GM18858 (cell line): ENCODE measurements around the gene HERC5.
"Not testable (repeated sequence)": the region's sequence is repeated elsewhere in the genome, so short reads cannot be mapped to it uniquely, and the experiment has no call there.

Experiments
- ATAC-seq: cut with Tn5 transposase; IDR thresholded peaks from one replicate; pipeline ENCODE4 v1.9.1; 2021; ENCODE audit not compliant: unreplicated experiment

Gene HERC5

DNA sequence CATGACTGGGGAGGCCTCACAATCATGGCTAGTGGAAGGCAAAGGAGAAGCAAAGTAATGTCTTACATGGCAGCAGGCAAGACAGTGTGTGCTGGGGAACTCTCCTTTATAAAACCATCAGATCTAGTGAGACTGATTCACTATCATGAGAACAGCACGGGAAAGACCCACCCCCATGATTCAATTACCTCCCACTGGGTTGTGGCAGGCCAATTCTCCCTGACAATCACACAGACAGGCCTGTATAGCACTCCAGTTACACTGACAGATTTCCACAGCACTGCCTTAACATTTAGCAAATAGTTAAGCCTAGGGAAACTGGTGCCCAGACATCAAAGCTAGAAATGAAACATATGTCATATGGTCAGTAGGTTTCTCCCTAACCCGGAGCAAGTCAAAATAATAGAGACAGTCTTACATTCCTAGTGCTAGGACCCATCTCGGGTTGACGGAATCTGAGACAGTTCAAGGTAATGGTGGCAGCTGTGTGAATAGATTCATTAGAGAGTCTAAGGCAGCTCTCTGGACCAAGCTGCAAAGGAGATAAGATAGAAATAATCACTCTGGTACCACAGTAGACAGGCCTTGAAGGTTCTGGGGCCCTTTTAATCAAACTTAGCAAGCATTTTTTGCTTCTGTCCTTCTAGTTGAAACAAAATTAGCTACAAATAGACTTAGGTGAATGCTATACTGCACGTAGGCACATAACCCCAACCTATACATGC, 9.4 kb upstream of the HERC5 start:
- no peak for ATAC-seq

DNA sequence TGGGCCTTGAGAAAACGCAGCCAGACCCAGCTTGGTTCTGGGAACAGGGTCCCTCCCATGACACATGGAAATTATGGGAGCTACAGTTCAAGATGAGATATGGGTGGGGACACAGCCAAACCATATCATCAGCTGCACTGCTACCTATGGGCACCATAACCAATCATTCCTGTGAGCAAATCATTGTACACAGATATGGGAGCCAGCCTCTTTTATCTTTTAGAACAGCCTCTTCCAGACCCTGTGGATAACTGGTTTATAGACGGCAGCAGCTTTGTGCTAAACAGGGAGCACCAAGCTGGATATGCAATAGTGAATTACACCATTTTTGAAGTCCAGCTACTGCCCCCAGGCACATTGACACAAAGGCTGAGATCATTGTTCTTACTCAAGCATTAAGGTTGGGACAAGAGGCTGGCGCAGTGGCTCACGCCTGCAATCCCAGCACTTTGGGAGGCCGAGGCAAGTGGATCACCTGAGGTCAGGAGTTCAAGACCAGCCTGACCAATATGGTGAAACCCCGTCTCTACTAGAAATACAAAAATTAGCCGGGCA, 8.6 kb upstream of the HERC5 start:
- ATAC-seq = not testable (repeated sequence)

DNA sequence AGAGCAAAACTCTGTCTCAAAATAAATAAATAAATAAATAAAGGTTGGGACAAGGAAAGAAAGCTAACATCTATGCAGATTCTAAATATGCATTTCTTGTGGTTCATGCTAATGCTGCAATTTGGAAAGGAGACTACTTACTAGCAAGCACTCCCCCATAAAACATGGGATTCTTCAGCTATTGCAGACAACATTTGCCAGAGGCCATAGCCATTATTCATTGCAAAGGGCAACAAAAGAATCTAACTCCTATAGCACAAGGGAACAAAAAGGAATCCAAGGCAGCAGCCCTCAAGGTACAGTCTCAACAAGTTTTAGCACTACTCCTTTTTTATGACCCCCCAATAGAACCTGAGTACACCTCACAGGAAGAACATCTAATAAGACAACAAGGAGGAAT, 8.0 kb upstream of the HERC5 start:
- no peak for ATAC-seq

DNA sequence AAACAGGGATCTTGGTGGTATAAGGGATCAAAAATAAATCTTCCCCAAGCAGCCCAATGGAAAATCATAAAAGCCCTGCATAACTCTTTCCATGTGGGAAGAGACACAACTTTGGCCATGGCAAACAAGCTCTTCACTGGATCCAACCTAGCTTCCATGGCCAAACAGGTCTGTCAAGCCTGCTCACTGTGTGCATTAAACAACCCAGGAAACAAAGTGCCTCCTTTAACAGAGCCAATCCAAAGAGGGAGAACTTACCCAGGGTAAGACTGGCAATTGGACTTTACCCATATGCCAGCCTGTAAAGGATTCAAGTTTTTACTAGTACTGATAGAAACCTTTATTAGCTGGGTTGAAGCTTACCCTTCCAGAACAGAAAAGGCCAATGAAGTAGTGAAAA, 7.6 kb upstream of the HERC5 start:
- no peak for ATAC-seq

DNA sequence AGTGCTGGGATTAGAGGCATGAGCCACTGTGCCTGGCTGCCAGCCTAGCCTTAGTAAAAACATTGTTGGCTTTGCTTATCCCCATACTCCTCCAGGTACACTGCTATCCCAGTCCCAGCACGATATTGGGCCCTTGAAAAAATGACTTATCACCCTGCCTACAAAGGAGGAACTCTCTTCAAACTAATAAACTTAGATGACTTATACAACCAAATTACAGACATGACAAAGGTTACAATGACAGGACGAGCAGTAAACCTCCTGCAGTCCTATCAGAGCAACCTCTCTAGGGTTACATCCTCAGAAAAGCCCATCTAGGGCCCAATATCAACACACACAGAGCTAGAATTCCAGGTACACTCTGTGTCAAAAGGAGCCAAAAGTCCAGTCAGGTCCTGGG, 5.7 kb upstream of the HERC5 start:
- no peak for ATAC-seq

DNA sequence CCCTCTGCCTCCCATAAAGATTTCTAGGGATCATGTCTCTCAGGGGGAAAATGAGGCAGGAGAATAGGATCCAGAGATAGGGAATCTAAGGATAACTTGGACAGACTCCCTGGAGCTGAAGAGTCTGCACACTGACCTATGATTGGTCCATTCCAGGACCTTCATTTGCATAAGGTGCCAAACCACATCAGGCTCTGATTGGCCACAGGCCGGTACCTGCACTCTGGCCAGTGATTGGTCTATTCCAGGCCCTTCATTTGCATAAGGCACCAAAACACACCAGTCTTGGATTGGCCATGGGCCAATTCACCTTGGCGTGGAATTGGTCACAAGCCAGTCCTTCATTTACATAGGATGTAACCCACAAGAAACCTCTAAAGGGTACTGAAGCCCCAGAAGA, 4.0 kb upstream of the HERC5 start:
- no peak for ATAC-seq

DNA sequence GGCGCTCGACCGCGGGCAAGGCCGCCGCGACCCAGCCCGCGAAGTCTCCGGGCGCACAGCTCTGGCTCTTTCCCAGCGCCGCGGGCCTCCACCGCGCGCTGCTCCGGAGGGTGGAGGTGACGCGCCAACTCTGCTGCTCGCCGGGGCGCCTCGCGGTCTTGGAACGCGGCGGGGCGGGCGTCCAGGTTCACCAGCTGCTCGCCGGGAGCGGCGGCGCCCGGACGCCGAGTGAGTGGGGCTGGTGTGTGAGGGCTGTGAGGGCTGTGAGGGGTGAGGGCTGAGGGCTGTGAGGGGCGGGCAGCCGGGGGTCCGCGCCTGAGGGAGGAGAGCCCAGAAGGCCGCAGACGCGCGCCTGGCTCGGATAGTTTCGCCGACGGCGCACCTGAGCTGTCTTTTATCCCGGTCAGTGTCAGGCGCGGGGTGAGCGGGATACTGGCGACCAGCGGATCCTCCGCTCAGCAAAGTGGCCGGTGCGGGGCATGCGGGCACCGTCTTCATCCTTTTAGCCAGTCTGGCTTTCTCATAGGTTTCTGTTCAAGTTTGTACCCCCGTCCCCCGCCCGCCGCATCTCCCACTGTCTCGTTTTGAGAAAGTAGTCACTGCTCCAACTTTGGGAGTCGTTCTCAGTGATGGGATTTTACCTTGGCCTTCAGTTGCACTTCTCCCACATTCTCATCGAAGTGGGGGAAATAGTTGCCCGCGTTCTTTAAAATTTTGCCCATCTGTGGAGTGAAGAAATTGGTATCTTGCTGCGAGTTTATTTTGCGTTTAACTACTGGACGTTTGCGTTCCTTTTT, 586 bp downstream of the HERC5 start:
- ATAC-seq = peak; percentile 29

DNA sequence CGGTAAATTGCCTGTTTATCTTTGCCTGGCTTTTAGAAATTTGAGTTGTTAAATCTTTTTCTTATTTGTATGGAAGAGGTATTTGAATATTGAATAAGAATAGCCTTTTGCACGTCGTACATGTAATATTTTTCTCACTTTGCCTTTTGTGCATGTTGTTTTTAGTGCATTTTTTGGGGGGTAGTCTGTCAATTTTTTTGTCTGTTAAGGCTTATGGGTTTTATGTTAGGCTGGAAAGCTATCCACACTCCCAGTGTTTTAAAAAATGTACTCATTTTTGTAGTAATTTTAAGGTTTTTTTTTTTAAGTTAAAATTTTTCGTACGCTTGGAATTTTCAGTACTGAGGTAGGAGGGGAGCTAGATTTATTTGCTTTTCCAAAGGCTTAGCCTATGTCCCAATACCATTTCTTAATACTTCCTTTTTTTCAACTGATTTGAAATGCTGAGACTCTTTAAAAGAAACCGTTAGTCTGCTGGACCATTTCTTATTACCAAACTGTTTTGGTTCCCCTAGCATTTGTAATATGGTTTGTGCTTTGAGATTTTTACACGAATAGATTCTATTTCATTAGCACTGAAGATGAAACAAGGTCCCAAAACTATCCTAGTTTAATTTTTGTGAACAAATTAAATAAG, 1.3 kb downstream of the HERC5 start:
- no peak for ATAC-seq

DNA sequence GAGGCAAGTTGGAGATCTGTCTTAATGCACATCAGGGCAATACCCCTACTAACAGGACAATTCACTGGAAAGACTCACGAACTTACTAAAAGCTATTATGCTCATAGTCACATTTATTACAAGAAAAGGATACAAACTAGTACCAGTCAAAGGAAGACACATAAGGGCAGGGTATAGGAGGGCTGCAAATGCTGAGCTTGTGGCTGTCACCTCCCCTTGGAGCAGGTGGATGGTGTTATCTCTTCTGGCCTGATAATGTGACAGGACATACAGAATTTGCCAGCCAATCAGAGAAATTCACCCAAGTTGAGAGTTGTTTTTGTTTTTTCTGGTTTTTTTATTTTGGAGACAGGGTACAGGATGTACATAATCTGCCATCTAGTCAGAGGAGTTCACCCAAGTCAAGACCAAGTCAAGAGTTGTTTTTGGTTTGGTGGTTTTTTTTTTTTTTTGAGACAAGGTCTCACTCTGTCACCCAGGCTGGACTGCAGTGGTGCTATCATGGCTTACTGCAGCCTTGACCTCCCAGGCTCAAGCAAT, 8.8 kb downstream of the HERC5 start:
- no peak for ATAC-seq

DNA sequence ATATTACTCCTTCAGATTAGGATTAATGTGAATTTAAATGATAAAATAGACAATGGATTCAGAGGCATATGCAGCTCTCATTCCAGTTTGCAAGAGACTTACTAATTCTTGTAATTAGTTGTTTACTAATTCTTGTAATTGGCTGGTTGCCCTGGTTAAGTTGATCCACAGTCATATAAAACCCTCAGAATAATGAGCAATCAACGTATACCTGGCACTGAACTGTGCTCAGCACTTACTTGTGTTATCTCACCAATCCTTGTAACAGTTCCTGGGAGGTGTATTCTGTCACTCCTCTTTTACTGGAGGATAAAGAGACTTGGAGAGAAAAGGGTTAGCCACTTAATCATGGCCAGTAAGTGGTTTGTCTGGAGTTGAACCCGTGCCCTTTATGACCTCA, 10.5 kb downstream of the HERC5 start:
- no peak for ATAC-seq

DNA sequence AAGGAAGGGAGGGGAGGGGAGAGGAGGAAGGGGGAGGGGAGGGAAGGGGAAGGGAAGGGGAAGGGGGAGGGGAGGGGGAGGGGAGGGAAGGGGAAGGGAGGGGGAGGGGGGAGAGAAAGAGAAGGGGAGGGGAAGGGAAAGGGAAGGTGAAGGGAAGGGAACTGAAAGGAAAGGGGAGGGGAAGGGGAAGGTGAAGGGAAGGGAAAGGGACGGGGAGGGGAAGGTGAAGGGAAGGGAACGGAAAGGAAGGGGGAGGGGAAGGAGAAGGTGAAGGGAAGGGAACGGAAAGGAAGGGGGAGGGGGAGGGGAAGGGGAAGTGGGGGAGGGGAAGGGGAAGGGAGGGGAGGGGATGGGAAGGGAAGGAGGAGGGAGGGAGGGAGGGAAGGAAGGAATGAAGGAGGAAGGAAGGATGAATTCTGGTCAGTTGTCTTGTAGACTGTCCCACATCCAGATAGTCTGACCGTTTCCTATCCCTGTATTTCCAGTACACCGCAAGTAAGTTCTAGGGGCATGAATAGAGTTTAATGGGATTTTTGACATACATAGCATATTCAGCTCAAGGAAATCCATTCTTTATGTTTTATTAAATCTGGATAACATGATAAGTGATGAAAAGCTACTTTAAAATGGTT, 20.4 kb downstream of the HERC5 start:
- ATAC-seq = no peak

DNA sequence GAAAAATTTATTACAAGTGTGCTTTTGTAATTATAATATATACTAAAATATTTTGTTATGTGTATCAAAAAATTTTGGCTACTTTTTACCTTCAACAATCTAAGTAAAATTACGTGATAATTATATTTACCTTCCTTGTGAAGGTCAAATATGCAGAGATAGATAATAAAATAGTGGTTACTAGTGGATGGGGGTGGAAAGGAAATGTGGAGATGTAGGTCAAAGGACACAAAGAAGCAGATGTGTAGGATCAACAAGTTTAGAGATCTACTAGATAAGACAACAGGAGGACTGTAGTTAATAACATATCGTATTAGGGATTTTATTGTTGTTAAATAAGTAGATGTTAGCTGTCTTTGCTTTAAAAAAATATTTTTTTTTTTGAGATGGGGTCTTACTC, 21.3 kb downstream of the HERC5 start:
- no peak for ATAC-seq

DNA sequence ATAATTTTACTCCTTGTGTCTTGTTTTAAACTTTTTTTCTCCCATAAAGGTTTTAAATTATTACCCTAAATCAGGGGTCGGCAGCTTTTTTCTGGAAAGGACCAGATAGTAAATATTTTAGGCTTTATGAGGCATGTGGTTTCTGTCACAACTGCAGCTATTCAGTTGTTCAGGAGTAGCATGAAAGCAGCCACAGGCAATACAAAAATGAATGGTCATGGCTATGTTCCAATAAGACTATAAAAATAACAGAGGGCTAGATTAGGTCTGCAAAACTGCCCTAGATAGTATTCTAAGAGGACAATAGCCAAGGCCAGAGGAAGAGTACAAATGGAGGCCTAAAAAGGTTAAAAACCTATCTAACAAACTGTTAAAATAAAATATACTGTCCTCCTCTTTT, 24.6 kb downstream of the HERC5 start:
- no peak for ATAC-seq

DNA sequence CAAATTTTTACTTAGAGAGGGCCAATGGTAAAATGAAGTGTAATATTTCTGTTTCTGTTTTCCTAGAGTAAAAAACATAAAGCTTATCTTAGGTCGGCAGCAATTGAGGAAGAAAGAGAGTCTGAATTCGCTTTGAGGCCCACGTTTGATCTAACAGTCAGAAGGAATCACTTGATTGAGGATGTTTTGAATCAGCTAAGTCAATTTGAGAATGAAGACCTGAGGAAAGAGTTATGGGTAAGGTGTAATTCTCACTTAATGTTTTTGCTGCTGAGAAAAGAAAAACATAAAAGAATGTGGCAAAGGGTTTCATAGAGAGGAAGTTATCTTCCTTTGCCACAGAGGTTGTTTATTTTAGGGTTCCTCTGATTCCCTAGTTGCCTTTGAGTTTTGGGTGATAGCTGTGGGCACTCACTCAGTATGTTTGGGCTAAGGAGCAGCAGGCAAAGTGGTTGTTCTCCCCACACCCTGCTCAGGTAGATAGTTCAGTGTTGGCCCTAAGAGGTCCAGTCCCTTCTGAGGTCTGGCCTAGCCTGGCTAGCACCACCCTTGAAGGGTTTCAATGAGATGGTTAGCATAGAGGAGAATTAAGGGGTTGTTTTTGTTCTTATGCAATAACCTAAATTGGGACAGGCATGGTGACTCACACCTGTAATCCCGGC, 32.3 kb downstream of the HERC5 start:
- no peak for ATAC-seq

DNA sequence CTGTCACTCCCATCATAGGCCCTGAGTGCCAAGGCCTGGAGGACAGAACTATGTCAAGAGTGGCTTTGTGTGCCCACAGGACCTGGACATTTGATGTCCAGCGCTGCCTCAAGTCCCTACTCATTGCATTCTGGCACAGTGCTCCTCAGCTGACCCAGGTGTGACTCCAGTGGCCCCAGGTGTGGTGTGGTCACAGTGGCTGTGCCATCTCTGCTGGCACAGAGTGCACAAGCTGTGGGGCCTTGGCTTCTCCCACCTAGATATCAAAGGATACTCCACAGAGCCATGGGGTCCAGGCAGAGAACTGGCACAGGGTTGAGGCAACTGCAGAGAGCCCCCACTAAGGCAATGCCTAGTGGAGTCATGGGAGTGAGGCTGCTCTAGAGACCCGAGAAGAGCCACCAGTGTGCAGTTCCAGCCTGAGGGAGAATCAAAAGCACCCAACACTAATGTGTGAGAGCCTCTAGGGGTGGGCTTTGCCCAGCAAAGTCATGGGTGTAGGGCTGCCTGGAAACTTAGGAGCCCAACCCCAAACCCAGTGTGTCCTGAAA, 41.0 kb downstream of the HERC5 start:
- ATAC-seq = no peak

DNA sequence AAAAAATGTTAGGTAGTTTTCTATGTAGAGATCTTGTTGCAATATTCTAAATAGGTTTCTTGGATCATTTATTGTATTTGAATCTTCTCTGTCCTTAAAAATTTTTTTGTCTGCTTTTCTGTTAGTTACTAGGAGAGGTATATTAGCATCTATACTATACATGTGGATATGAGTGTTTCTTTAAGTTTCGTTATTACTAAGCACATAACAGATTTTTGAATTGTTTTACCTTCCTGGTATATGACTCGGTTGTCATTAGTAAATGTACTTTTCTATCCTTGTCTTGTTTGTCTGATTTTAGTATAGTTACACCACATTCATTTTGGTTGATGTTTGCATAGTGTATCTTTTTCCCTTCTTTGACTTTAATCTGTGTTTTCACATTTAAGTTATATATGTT, 46.4 kb downstream of the HERC5 start:
- ATAC-seq = no peak

DNA sequence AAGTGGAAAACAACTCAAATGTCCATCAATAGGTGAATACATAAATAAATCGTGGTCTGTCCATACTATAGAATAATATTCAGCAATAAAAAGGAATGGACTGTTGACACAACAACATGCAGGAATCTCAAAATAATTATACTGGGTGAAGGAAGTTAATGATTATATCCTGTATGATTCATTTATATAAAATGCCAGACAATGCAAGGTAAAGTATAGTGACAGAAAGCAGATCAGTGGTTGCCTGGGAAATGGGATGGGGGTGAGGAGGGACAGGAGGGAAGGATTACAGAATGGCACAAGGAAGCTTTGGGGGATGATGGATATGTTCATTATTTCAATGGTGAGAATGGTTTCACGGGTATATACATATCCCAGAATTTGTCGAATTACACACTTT, 54.3 kb downstream of the HERC5 start:
- no peak for ATAC-seq

DNA sequence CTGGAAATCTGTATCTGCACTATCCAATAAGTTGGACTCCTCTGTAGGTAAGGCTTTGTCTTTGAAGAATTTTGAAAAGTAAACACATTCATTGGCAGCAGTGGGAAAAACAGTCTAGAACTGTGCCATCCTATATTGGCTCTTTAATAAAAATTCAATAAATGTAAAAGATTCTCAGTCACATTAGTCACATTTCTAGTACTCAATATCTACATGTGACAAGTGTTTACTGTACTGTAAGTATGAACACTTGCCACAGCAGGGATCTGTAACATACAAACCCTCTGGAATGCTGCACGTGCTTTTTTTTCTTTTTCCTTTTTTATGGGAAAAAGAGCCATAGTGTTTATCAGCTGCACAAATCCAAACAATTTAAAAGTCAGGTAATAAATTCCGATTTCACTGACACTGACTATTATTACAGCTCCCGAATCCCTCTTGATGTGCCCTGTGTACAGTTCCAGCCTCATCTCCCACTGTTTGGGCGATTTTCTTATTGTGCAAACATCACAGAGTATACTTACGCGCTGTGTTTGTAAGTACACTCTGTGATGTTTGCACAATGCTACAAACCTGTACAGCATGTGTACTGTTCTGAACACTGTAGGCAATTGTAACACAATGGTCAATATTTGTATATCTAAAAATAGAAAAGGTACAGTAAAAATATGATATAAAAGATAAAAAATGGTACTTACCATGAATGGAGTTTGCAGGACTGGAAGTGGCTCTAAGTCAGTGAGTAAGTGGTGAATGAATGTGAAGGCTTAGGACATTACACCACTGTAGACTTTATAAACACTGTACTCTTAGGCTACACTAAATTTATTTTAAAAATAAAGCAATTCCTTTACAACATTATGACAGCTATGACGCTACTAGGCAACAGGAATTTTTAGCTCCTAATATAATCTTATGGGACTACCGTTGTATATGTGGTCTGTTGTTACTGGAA, 57.9 kb downstream of the HERC5 start:
- ATAC-seq = no peak

DNA sequence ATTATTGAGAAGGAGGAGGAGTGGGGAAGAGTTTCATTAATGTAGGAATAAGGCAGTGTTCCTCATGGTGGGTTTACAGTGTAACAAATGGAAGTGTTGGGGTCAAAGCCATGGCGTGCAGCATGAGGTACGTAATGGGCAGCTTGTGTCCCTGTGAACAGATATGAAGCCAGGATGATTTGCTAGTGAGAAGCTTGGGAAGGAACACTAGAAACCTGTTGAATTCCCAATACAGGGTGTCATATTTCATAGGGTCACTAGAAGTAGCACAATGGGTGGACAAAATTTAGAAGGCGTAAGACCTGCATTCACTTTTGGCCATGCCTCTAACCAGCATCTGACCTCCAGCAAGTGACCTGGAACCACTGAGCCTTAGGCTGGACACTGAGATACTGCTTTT, 59.8 kb downstream of the HERC5 start:
- ATAC-seq = no peak
